DOHH2 (cell line): ENCODE results near the gene PHLDB2.

Experiments
- EZH2phosphoT487 ChIP-seq: fragments of 200-600 bp; sonication (generic); IDR thresholded peaks from 2 replicates; pipeline ENCODE4 v1.6.1; 2017; ENCODE audit warnings: borderline replicate concordance, mild to moderate bottlenecking, antibody characterized with exemption, low read length, moderate library complexity, mixed read lengths
- TF ChIP-seq, protein P1 (sequence below): fragments of 200-600 bp; sonication (generic); IDR thresholded peaks from one replicate; pipeline ENCODE4 v1.5.1; 2014; ENCODE audit warnings: antibody characterized with exemption, mild to moderate bottlenecking, low read depth, low read length; ENCODE audit not compliant: poor library complexity, severe bottlenecking

DNA sequence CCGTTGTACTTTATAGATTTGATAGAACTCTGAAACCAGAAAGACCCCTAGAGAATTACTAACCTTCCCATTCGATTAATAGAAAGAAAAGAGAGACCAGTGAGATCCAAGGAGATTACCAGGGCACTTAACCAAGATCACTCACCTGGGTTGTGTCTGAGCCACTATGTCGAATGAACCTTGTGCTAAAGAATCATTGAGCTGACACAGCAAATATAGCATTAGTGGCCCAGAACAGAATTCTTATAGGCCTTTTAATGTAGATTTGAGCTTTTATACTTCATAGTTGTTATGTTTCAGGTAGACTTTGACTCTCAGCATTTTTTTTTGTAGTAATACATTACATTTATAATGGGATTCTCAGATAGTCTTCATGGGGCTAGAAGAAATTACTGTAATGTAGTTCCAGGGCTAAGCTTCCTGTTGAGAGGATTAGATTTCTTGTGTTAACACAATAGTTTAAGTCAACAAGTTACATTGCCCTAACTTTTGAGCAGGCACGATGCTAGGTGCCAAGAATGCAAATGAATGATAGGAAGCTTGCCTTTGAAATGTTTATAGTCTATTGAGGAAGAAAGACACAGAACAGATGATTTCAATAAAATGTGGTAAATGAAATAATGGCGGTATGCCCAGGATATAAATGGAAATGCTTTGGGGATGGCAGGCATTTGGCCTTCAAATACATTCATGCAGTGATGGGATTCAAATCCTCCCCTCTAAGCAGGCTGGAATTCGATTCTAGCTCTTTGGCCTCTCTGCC, 95.3 kb downstream of the PHLDB2 start:
- TF ChIP-seq, protein P1, sequence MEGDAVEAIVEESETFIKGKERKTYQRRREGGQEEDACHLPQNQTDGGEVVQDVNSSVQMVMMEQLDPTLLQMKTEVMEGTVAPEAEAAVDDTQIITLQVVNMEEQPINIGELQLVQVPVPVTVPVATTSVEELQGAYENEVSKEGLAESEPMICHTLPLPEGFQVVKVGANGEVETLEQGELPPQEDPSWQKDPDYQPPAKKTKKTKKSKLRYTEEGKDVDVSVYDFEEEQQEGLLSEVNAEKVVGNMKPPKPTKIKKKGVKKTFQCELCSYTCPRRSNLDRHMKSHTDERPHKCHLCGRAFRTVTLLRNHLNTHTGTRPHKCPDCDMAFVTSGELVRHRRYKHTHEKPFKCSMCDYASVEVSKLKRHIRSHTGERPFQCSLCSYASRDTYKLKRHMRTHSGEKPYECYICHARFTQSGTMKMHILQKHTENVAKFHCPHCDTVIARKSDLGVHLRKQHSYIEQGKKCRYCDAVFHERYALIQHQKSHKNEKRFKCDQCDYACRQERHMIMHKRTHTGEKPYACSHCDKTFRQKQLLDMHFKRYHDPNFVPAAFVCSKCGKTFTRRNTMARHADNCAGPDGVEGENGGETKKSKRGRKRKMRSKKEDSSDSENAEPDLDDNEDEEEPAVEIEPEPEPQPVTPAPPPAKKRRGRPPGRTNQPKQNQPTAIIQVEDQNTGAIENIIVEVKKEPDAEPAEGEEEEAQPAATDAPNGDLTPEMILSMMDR, result no peak
- TF ChIP-seq EZH2phosphoT487, result no peak
